GM04503 (cell line): Measurements from ENCODE around the gene SLFN14.
"Not testable (repeated sequence)": the region's sequence is repeated elsewhere in the genome, so short reads cannot be mapped to it uniquely, and the experiment has no call there.

Source experiments
- DNase-seq: peaks from one replicate; pipeline ENCODE4 v3.0.0-alpha.2; 2012; ENCODE audit warnings: low read depth

The SLFN14 gene

DNA sequence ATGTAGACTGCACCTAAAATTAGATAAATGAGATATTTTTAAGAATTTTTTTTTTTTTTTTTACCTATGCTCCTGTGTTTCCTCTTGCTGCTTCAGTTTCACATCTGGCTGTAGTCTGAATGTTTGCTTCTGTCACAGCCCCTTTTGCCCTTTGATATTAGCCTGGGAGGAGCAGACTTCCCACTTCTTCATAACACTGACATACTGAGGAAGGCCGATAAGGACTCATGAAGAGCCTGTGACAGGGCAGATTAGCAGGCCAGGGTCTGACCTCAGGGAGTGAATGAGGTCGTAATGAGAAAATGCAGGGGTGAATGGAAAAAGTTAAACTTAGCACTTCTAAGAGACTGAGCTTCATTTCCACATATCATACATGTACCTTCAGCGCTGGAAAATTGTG is at the start of gene SLFN14:
TSS of gene SLFN14 (minus strand) at position 117 of the 400 bp plus-strand sequence. CDS start 2,757 bp downstream, outside the sequence.
- DNase-seq, result no peak

GRCh38 chr17:35609831-35610230 is 49.2 kb upstream of the SLFN14 start:
- no peak for DNase-seq

DNA sequence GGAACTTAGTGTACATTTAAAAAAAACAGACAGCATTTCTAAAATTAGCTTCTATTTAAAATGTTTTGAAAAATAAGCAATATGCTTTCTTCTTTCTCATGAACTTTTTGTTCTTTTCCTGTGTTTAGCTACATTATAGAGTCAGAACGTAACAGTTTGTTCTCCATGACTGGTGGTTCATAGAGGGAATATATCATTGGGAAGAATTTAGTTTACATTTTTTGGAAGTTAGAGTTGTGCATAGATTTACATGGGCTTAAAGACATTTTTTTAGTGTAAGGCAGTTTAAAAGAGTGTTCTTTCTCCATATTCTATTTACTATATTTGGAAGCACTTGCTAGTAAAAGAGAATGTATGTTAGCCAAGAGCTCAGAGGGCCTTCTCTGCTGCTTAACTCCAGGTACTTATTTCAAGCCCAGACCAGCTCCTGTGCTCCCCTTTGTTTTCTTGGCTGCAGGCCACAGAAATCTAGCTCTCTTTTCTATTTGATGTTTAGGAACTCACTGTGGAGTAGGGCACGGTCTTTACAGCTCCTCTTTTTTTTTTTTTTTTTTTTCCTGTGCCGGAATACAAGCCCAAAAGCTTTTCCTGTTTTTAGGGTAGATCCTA is 46.7 kb upstream of the SLFN14 start:
- DNase-seq, result no peak

DNA sequence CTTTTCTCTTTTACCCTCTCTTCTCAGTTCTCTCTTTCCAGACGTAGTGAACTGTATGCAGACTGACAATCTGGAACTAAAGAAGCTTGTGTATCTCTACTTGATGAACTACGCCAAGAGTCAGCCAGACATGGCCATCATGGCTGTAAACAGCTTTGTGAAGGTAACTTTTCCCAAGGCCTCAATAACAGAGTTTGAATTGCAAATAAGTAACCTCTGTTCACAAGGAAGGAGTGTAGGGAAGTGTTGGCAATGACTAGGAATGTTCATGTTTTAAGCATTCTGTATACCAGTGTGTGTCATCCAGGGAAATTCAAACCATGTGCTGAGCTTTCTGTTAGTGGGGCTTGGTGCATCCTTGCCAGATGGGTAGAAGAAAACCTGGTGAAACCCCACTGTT is 45.1 kb upstream of the SLFN14 start:
- DNase-seq, result no peak

- DNase-seq, result no peak
These were observed 43.1 kb upstream of the SLFN14 start for GRCh38 chr17:35603674-35604073.

DNA sequence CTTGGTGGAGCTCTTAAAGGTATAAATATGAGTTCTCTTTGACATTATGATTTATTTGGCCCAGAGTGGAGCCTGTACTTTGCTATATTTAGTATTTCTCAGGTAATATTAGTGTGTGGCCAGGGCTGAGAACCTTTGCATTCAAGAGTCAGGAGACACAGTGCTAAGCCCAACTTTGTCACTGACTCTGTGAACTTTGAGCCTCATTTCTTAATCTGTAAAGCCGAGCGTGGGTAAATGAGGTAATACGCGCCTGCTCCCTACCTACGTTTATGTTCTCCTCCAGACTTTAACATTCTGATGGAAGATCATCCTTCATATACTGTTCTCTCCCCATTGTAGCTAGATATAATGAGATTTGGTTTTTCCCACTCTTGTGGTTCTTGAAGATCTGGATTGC is 37.0 kb upstream of the SLFN14 start:
- no peak for DNase-seq

DNA sequence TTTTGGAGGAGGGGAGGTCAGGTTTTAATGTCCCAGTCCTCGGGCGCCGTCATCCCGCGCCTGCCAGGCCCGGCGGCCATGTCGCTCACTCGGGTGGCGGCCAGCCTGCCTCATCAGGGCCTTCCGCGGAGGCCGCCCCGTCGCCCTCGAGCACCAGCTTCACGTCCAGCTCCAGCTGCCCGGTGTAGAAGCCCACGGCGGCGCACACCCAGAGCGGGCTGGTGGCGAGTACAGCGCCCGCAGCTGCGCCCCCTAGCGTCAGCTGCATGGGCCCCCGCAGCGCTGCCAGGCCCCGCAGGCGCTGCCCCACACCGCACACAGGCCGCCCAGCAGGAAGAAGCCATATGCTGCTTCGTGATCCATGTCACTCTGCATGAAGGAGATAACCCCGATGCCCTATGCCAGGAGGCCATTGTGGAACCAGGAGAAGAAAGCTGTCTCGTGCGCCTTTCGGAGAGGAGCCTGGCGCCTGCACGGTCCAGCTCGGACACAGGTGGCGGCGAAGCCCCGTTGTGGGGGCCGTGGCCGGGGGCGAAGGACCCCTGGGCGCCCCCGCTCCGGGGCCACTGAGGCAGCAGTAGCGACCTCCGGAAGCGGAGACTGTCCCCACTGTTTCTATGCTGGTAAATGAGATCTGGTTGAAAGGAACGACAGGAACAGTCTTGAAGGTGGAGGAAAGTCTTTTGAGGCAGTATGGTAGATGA is 36.1 kb upstream of the SLFN14 start:
- no peak for DNase-seq

- no peak for DNase-seq
These were observed 35.5 kb upstream of the SLFN14 start for GRCh38 chr17:35596072-35596471.

DNA sequence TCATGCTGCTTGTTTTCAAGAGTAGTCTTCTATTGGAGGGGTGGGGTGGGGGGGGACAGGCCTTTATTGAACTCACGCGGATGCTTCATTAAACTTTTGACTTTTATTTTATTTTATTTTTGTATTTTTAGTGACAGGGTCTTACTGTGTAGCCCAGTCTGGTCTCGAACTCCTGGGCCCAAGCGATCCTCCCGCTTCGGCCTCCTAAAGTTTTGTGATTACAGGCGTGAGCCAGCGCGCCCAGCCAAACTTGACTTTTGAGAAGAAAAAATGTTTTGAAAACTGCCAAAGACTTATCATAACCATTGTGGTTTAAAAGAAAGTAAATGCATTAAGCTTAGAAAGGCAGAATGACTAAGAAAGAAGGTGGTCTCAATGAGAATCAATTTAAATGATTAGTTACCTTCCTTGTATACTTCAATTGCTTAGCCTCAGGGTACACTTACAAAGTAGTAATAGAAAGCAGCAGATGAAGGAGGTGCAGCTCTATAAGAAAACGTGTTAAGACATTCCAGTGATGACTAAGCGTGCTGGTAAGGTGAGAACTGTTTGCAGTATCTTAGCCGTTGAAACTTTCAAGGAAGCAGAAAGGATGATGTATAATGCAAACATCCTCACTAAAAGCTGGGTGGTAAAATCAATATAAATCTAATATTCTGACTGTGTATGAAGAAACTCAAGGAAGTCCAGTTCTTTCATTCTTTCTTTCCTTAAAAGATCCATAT is 27.7 kb upstream of the SLFN14 start:
- no peak for DNase-seq

GRCh38 chr17:35587074-35587961 is 26.7 kb upstream of the SLFN14 start, which contains the start of gene AP2B1:
Gene AP2B1 (plus strand): TSS chr17:35587322. CDS start chr17:35594031, 6,709 bp downstream.
- DNase-seq, result peak; percentile 75

DNA sequence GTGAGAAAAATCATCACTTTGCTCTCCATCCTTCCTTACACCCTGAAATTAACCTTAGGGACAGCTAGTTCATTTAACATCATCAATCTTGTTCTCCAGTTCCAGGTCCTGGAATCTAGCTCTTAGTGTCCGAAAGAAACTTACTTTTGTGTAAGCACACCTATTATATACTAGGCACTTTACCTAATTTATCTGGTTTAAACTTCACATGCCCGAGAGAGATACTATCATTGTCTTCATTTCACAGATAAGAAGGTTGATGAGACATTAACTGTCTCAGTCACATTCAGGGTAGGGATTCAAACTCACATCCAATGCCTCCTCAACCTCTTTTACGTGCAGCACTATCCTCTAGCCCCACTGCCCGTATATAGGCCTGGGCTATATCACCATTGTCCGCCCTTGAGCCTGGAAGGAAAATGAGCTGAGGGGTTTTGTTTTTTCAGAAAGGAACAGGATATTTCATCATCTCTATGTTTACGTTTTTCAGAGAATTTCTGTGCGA is 26.0 kb upstream of the SLFN14 start:
- DNase-seq, result no peak

DNA sequence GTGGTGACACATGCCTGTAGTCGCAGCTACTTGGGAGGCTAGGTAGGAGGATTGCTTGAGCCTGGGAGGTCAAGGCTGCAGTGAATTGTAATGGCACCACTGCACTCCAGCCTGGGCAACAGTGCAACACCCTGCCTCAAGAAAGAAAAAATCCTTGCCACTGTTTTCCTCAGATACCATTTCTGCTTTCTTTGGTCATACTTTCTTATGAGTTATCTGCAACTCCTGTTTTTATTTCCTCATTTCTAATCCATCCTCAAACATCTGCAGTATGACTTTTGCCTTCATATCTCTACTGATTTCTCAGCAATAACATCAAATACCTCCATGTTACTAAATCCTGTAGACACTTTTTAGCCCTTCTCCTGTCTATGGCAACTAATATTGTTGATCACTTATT is 23.4 kb upstream of the SLFN14 start:
- no peak for DNase-seq

GRCh38 chr17:35578929-35579432 is 18.4 kb upstream of the SLFN14 start:
- DNase-seq, result no peak

DNA sequence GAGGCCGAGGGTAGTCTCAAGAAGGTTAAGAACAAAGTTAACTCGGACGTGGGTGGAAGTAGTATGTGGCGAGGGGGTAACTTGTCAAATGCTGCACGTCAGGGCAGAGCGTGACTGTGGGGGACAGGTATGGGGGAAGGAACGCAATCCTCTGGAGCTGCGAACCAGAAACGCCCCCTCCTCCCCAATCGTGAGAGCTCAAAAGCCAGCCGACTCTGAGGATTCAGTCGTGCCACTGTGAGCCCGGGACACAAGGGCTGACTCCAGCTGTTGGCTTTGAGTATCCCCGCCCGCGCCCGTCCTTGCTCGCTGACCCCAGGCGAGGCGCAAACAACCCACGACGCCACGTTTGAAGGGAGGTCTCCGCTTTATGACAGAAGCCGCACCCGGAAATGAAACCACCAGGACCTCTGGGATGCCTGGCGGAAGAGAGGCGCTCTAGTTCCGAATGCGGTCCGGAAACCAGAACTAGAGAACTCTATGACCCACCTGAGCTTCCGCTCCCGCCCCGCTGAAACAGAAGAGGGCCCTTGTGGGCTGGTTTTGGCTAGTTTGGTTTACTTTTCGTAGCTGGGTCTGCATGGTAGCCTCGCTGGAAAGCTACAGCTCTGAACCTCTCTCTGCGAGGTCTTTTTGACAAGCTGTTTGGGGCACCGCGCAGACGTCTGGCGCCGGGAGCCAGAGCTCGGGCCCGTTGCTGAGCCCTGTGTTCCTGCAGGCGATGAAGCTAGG is 17.7 kb upstream of the SLFN14 start, which contains the start of gene PEX12:
TSS of gene PEX12 (minus strand) at position 375 of the 732 bp plus-strand sequence. CDS start 550 bp downstream, outside the sequence.
- peak; percentile 58 for DNase-seq

- peak; percentile 11 for DNase-seq
These were observed 17.2 kb upstream of the SLFN14 start for GRCh38 chr17:35577830-35578196.

DNA sequence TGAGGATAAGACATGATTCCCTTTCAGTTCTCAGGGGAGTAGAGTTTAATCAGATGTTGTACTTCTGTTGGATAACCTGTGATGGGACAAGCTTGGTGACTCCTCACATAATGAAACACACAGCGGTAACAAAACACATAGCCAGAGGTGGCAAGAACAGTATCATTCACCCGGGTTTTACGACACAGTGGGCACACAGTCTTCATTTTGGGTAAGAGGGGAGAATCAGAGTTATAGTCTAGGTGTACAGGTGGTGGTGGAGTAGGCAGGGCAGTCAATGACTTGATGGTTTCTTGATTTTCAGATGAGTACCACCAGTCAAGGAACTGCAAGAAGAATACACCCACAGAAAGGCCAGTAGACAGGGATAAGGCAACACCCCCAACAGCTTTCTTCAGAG is 15.1 kb upstream of the SLFN14 start:
- DNase-seq, result no peak

DNA sequence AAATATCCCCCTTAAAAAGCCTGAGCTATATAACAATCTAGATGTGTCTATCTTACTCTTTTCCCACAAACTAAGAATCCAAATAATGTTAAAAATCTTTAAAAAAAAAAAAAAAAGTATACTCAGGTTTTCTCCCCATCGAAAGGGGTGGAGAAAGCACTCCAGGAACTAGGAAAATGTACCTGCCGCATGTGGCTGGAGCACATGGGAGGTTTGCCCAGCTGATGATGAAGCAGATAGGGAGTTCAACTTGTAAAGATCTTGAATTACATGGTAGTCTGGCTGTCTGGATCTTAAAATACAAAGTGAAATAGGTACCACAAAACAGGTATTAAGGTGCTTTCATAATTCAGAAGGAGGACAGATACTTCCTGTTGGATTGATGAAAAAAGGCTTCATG is 8.8 kb upstream of the SLFN14 start:
- DNase-seq, result no peak

- no peak for DNase-seq
These were observed 7.9 kb upstream of the SLFN14 start for GRCh38 chr17:35568561-35568960.

GRCh38 chr17:35566968-35567367 is 6.3 kb upstream of the SLFN14 start:
- no peak for DNase-seq

GRCh38 chr17:35563181-35563580 is 2.6 kb upstream of the SLFN14 start:
- DNase-seq, result not testable (repeated sequence)
